Calu3 (cell line): ENCODE data around the gene IL2. TPM values are rescaled to one million over a fixed set of nuclear protein-coding genes. Genes with fewer than 3 reads are reported as not detected.

Experiments
- BruUV-seq: library from RNA; stranded (reverse); fragments of 400-500 nt; replicated peaks from 2 replicates; lab custom pipeline; 2021; lab: Mats Ljungman, UMichigan
- CTCF ChIA-PET: fragments of 300-600 bp; sonication (Branson Sonifier 250); formaldehyde crosslinking; loops from one replicate; lab custom pipeline; 2022; ENCODE audit warnings: antibody characterized with exemption; lab: Charles Lee
- DNase-seq: peaks from one replicate; pipeline ENCODE4 v3.0.0; 2022
- H3K27ac Mint-ChIP-seq: one replicate; pipeline ENCODE4 v1.8.0; 2022; ENCODE audit warnings: mixed read lengths; ENCODE audit not compliant: unreplicated experiment
- H3K27me3 Mint-ChIP-seq: one replicate; pipeline ENCODE4 v1.8.0; 2022; ENCODE audit warnings: mixed read lengths; ENCODE audit not compliant: unreplicated experiment
- H3K36me3 Mint-ChIP-seq: one replicate; pipeline ENCODE4 v1.8.0; 2022; ENCODE audit warnings: mild to moderate bottlenecking, moderate library complexity, mixed read lengths; ENCODE audit not compliant: insufficient read depth, unreplicated experiment
- H3K4me1 Mint-ChIP-seq: one replicate; pipeline ENCODE4 v1.8.0; 2022; ENCODE audit warnings: mild to moderate bottlenecking, low read depth, mixed read lengths; ENCODE audit not compliant: unreplicated experiment
- H3K4me3 Mint-ChIP-seq: one replicate; pipeline ENCODE4 v1.8.0; 2022; ENCODE audit warnings: mild to moderate bottlenecking, low read depth, moderate library complexity, mixed read lengths; ENCODE audit not compliant: unreplicated experiment
- H3K9me3 Mint-ChIP-seq: one replicate; pipeline ENCODE4 v1.8.0; 2022; ENCODE audit warnings: low read depth, mixed read lengths; ENCODE audit not compliant: unreplicated experiment
- CTCF ChIP-seq: fragments of 200-600 bp; IDR thresholded peaks from one replicate; pipeline ENCODE4 v1.8.0; 2022; ENCODE audit warnings: antibody characterized with exemption; ENCODE audit not compliant: unreplicated experiment
- intact Hi-C: fragments of 100-400 bp; cut with micrococcal nuclease; formaldehyde crosslinking; loops from one replicate; pipeline ENCODE4 v1.10.0; 2022; ENCODE audit not compliant: unreplicated experiment
- total RNA-seq: library from RNA; stranded (reverse); gene quantifications from 2 replicates; pipeline ENCODE4 v1.2.3, GENCODE V29; 2022

IL2 gene
- total RNA-seq, 1 experiment from 2014 or later: not detected

GRCh38 chr4:122476745-122477144 lies 20.2 kb upstream of the IL2 start:
- H3K4me1 Mint-ChIP-seq: no peaks in the 10 kb centered on the region
- no peaks in the 10 kb centered on the region for H3K27me3 Mint-ChIP-seq
- no peaks in the 10 kb centered on the region for H3K36me3 Mint-ChIP-seq
- no peak overlapping the region for H3K4me3 Mint-ChIP-seq
- no peak overlapping the region for H3K27ac Mint-ChIP-seq
- intact Hi-C loops: no loop called here
- DNase-seq: no peak
- TF ChIP-seq CTCF: no peak
- no TSS peak for BruUV-seq
- CTCF ChIA-PET: no interaction called here
- H3K9me3 Mint-ChIP-seq: no peaks in the 10 kb centered on the region

- intact Hi-C loops: no loop called here
- CTCF ChIA-PET: no interaction called here
- Mint-ChIP-seq H3K27ac (no peak overlapping the region), H3K36me3 (no peaks in the 10 kb centered on the region), H3K27me3 (no peaks in the 10 kb centered on the region), H3K4me3 (no peak overlapping the region), H3K4me1 (no peaks in the 10 kb centered on the region), H3K9me3 (no peaks in the 10 kb centered on the region)
- TF ChIP-seq CTCF: no peak
- no TSS peak for BruUV-seq
- DNase-seq: no peak
Observed at GRCh38 chr4:122476126-122476525, 19.6 kb upstream of the IL2 start.

GRCh38 chr4:122475233-122475632 lies 18.7 kb upstream of the IL2 start:
- Mint-ChIP-seq H3K9me3 (no peaks in the 10 kb centered on the region), H3K4me3 (no peak overlapping the region), H3K36me3 (no peaks in the 10 kb centered on the region), H3K27ac (no peak overlapping the region), H3K4me1 (no peaks in the 10 kb centered on the region), H3K27me3 (no peaks in the 10 kb centered on the region)
- DNase-seq: no peak
- TF ChIP-seq CTCF: no peak
- intact Hi-C loops: no loop called here
- CTCF ChIA-PET: no interaction called here
- BruUV-seq: no TSS peak

- Mint-ChIP-seq H3K4me1 (no peaks in the 10 kb centered on the region), H3K9me3 (peaks cover 1% of the 10 kb centered on the region), H3K4me3 (no peak overlapping the region), H3K36me3 (no peaks in the 10 kb centered on the region), H3K27ac (no peak overlapping the region), H3K27me3 (no peaks in the 10 kb centered on the region)
- no TSS peak for BruUV-seq
- DNase-seq: no peak
- TF ChIP-seq CTCF: no peak
- intact Hi-C loops: no loop called here
- CTCF ChIA-PET: no interaction called here
Observed at GRCh38 chr4:122469457-122469856, 12.9 kb upstream of the IL2 start.
